GM19395 (cell line): ENCODE results near the gene NOL4L.

ENCODE experiments used
- ATAC-seq: cut with Tn5 transposase; IDR thresholded peaks from one replicate; pipeline ENCODE4 v1.9.1; 2021; ENCODE audit warnings: mild to moderate bottlenecking, moderate library complexity; ENCODE audit not compliant: unreplicated experiment

Gene NOL4L

DNA sequence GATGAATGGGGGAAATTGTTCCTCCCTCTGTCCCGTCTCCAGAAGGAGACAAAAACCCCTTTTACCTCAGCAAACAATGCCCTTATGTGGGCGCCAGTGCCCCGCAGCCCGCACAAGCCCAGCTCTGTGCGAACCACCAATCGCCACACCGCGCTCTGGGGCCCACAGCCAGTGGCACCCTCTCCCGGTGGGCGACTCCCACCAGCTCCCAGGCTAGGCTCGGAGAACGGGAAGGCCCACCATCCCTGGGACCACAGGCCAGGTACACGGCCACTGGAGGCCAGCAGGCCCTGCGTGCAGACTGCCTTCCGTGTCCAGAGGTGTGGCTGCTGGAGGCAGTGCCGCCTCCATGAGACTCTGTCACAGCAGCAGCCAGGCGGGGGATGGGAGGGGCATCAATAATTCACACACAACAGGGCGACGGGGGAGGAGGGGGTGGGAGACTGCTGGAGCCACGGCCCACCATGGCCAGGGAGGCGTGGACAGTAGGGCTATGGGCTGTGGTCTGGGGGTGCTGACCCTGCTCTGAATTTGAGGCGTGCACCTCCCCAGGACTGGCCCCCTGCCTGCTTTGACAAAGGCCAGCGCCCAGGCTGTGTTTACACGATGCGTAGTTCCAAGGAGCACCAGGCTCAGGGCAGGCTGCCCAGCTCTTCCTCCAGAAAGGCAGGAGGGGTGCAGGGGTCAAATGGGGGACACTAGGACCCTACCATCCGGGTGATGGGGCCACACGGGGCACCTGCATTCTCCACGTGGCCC is 121.3 kb downstream of the NOL4L start:
- ATAC-seq, result no peak

DNA sequence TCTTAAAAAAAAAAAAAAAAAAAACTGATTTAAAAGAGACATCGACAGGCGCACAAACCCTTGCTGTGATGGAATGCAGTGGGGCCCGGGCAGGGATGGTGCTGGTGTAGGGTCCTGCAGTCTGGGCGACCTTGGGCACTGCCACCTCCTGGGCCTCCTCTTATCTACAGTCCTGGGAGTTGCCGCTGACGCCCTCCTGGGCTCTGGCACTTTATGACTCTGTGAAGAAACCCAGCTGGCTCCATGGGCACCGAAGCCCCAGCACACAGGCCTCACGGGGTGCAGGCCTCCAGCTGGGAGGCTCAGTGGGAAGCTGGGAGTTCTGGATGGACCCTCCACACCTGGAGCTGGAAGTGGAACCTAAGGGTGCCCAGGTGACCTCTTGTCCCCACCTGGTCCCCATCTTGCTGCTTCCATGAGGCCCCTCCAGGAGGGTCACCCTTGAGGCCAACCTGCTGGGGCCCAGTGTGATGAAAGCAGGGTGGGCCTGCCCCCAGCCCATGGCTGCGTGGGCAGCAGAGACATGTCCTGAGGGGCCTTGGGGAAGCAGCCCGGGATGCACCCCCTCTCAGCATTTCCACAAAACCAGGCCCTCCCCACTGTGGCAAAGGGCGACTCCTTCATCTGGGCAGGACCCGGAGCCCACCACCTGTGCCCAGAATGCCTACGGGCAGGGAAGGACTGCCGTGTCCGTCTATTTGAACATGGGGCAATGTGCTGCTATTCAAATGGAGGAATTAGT is 122.1 kb downstream of the NOL4L start:
- ATAC-seq, result no peak

DNA sequence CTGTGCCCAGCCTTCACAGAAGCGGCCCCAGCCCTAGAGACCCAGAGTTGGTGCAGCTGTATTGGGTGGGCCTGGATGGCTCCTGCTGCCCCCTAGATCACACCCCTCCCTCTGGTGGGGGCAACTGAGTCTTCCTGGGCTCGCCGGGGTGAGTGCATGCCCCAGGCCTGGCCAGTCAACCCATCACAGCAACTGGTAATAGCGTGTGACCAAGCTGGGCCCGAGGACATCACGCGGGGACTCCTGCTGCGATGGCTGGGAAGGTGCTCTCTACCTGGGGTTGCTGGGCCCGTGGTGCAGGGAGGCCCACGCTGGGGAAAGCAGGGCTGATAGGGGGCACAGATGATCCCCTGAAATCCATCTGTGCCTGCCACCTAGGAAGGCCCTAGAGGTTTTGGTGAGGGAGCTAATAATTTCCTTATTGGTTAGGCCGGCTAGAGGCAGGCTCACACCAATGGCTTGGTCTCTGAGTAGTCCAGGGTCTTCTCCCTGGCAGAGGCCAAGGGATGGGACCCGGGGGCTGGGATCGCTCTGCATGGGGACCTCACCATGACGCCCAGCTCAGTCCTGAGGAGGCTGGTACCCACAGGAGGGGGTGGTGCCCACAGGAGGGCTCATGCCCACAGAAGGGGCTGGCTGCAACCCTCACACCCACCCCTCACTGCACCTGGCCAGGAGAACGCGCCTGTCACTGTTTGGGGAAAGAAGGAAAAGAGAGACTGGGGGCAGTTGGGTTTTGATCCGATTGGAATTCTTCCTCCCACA is 123.1 kb downstream of the NOL4L start:
- no peak for ATAC-seq

DNA sequence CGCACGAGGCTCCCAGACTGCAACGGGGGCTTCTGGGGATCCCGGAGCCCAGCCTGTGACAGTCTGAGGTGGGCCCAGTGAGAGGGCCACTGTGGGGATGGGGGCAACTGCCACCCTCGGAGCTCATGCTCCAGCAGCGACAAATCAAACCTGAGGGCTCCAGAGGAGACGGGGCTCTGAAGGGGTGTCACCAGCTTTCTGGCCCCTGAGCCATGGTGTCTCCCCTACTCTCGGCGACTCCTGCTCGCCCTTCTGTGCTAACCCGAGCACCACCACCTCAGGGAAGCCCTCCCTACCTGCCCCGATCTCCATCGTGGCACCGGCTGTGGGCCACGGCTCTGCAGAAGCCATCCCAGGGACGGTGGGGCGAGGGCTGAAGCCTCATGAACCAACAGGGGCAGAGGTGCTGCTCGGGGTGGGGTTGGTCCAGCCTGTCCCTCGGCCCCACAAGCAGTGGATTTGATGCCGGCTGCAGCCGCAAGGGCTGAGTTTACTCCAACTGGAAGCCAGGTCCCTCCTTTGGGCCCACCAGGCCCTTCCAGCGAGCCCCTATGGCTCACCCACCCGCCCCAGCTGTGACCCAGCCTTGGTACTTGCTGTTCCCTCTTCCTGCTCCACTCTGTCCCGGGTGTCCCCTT is 124.3 kb downstream of the NOL4L start:
- ATAC-seq, result no peak

DNA sequence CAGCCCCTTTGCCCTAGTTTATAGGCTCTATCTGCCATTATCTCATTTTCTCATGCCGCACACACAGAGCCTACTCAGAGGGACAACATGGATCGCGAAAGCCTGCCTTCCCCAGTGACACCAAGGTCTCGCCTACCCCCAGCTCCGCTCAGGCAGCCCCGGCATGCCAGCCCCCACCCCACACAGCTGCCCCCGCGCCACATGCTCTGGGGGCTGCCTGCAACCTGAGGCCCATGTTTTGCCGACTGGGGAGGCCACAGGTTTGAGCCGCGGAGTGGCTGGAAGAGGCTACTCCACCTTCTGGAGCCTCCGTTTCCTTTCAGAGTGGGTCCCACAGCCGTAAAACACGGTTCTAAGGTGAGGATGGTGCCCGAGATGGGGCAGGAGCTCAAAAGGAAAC is 124.9 kb downstream of the NOL4L start:
- ATAC-seq, result no peak

DNA sequence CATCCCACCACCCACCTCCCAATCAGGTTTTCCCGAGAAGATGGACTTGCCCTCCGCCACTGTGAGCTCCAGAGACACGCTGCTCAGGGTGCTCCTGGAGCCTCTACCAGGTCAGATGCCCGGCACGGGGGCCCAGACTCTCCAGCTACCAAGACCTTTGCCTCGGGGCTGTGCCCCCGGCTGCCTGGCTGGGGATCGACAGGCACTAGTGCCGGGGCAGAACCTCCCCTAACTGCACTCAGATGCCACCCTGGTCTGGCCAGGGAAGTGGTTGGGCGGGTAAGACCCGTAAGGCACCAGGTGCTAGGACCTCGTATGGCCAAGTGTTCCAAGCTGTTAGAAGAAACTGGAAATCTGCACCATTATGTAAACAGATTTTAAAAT is 126.3 kb downstream of the NOL4L start:
- no peak for ATAC-seq

DNA sequence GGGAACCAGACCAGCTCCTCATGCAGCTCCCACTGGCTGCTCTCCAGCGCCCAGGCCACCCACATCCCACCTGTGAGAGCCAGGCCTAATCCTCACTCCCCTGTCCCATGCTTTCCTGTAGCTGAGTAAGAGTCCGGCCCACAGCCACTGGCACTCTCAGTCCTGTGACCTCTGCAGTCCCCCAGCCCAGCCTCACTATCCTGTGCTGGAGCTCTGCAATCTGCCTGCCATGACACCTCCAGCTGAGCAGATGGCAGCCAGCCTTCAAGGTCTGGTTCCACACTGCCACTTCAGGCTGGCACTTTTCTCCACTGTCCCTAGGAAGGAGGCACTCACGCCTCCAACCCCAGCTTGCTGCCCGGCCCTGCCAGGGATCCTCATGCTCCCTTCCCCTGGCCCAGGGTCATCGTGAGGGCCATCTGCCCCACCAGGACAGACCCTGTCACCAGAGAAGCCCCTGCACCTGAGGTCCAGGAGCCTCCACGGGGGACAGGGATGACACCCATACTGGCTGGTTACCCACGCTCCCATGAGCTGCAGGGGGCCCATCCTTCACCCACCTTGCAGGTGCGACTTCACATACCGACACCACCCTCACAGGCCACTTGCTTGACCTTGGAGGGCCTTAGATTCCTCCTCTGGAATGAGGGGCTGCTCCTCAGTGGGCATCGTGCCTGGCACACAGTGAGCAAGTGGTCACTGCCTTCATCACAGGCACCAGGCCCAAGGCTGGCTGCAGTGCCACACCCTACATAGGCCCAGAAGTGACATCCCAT is 126.9 kb downstream of the NOL4L start:
- ATAC-seq, result no peak

DNA sequence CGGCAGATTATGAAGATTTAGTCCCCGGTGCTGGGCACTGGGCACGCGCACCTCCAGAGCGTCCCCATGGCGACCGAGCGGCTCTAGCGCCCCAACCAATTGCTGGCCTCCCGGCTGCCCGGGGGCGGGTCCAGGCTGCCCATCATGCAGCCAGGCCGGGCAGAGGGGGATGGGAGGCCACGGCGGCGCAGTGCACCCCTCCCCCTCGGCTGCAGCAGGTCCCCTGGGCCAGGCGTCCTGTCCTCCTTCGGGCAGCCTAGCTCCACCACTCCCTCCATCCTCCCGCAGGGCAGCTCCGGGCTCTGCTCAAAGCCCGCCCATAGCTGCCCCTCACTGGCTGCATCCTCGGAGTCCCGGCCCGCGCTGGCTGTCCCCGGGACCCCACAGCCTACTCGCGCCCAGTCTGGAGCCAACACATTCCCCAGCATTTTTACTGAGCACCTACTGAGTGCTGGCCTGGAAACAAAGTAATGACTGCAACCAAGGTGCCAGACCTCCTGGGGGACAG is 127.6 kb downstream of the NOL4L start:
- no peak for ATAC-seq

DNA sequence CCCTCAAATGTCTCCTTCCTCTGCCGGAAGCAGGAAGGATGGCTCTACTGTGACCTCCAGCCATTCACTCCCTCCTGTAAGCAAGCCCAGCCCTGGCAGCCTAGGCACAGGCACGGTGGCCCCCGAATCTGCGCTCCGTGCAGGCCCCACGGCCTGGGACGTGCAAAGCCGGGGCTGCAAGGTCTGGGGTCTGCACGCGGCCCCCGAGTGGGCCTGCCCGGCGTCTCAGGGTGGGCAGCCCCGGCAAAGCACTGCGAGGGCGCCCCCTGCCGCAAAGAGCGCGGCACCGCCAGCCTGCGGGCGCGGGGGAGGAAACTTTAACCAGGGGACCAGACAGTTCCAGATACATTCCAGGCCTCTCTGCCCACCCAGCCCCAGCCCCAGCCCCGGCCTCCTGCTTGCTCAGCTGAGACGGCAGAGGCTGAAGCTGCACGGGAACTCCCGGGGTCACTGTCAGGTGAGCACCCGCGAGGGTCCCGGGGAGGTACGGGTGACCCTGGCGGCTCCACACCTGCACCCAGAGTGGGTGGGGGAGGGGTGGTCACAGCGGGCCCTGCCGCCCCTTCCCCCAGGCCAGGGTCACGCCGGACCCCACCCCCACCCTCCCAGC is 128.2 kb downstream of the NOL4L start:
- ATAC-seq, result no peak

DNA sequence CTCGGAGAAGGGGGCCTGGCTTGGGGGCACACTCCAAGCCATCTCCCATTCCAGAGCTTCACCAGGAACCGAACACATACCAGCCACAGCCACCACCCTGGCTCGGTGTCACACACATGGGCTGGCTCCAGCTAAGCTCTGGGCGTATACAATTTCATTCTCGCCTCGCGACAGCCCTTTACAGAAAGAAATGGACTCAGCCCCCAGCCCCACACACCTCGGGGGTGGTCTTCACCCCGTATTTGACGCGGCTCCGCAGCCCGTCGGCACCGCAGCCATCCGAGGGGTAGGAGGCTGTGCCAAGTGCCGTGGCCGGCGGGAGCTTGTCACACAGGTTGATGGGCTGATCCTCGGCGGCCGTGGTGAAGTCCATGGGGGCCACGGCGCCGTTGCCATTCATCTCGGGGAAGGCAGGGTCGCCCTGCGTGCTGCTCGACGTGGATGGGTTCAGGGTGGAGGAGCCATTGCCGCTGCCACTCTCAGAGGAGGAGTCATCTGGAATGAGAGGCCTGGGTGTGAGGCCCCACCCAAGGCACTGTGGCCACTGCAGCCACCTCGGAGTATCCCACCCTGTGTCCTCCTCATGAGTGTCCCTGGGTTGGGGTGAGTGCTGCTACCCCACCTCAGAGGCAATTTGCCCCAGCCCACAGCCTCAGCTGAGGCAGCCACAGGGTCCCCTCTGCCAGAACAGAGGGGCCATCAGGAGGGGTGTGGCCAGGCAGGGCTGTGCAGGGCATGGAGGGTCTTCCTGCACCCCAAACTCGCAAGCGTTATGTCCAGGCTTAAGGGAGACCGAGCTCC is 129.0 kb downstream of the NOL4L start:
- no peak for ATAC-seq

DNA sequence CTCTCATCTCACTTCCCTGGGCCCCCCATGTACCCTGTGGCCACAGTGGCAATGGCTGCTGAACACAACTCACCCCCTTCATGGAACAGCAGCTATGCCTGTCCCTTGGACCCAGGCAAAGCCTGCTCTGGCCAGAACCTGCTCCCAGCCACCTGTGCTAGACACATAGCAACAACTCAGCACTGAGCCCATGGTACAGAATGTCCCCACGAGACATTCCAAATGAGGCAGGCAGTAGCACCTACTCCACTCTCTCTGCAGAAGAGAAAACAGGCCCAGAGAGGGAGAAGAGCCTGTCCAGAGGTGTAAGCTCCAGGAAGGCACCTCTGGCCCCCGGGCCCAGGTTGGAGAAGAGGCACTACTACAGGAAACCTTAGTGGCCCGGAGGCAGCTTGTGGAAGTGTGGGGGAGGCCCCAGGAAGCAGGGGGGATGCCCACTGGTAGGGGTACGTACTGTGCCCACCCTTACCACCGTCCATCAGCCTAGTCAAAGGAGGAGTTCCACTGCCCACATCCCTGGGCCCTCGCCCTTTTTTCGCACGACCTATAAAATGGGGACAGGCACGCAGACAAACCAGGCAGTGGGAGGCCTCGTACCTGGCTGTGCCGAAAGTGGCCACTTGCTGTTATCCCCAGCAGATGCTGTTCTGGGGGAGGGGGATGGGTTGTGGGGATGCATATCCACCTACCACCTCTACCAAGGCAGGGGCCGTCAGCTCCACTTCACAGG is 129.8 kb downstream of the NOL4L start:
- no peak for ATAC-seq

DNA sequence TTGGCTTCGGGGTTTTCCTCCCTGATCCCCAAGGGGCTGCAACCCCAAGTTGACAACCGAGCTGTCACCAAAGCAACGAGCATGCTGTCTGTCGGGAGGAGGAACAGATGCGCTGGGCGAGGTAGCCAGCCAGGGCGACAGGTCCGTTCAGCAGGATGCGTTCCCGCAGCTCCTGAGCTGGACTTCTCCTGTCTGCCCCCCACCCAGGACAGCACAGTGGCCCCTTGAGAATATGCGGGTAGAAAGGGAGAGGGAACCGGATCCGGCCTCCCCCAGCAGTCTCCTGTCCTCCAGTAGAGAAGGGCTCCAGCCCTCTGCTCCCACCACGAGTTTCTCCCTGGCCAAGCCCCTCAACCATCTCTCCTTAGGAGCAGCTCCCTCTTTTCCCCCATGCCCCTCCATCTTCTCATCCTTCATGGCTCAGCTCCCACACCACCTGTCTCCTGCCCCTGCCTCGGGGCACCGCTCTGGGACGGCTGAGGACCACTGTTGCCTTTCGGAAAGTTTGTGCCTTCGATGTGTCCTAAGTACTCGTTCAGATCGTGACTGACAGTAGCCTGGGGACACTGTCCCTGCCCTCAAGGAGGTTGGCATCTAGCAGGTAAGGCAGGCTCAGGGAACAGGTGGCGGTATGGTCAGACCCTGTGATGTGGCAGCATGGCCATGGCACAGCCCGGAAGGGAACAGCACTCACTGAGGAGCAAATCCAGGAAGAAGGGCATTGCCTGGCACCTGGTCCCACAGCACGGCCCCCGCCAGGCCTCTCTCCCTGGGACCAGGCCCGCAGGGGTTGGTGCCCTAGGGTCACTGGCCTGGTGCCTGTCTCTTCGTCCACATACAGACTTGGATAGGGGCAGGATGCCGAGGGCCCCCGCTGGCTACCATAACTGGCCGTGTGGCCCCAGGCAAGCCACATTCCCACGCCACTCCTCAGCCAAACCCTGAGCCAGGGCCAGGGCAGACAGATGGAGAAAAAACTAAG is 130.7 kb downstream of the NOL4L start:
- ATAC-seq, result no peak

DNA sequence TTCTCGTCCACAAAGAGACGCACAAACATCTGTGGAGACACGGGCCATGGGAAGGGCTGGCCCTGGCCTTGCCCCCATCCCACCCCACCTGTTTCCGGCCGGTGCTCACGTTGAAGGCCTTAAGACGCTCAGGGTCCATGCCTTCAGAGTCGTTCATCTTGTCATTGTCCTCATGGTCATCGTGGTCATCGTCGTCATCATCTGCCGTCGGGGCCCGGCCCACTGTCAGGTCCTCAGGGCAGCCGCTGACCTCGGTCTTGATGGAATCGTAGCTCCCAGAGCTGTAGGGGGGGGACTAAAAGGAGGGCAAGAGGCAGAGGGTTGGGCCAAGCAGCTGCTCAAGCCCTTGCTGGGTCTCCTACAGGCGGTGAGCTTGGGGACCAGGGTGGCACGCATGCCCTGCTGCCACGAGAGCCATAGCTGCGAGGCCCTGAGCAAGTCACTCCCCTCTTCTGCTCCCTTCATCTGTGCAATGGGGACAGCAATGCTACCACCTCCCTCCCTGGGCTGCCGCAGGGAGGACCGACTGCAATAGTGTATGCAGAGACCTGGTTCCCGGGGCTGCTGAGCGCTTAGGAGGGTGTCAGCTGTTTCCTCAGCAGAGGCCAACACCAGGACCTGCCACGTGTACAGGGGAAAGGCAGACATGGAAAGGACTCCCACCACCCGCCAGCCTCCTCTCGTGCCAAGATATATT is 131.5 kb downstream of the NOL4L start:
- no peak for ATAC-seq

DNA sequence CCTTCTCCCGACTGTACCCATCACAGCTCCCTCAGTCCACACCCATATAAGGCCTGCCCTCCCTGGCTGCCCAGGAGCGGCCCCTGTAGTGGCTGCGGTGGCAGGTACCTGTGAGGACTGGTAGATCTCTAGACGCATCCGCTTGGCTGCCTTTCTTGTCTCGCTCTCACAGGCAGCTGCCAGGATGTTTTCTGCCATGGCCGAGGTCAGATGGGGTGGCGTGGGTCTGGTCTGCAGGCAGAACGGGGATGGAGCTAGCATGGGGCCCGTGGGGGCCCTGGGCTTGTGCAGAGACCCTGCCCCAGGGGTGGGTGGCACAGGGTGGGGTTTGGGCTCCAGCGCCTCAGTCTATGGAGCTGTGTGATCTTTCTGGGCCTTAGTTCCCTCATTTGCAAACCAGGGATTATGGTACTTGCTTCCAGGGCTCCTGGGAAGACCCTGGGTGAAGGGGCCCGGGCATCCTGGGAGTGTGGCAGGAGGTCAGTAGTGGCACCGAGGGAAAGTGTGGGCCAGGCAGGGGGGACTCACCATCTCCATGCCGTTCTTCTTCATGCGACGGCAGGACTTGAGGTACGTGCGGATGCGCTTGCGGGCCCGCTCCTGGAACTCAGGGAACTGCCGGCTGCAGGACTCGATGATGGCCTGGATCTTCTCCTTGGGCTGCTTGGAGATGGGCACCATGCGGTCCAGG is 132.2 kb downstream of the NOL4L start:
- ATAC-seq, result no peak

DNA sequence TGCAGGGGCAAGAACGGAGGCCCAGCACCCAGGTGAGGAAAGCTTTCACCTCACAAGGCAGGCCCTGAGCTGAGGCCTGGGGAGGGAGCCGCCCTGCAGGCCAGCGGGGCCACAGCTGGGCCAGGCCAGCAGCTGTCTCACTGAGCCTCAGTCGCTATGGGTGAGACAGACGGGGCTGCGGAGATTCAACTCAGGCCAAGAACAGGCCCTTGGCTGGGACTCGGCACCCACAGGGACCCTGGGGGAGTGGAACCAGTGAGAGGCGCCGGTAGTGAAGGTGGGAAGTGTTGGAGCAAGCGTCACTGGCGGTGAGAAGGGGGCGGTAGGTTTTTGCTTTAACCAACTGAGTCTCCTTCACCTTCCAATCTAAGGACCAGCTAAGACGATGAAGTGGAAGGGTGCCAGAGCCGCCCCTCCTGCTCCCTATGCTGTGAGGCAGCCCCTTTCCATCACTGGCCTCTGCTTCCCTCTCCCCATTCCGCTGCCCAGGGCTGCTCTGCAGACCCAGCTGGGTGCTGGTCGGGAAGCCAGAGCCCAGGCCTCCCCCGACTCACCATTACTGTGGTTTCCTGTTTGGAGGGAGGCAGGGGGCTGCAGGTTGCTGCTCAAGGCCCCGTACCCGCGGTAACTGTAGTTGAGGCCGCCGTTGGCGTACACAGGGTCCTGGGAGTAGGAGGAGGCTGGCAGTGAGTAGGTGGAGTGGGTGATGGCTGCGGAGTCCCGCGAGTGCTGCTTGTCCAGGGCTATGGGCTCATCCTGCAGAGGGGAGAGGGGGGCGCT is 133.3 kb downstream of the NOL4L start:
- ATAC-seq, result no peak
